Ishikawa (cell line): ENCODE measurements around the gene PSMD13.

Experiments used
- CEBPB ChIP-seq: IDR thresholded peaks from 2 replicates; pipeline ENCODE4 v1.6.1; 2012
- EGR1 ChIP-seq: IDR thresholded peaks from 2 replicates; pipeline ENCODE4 v1.6.1; 2012
- EP300 ChIP-seq: IDR thresholded peaks from 2 replicates; pipeline ENCODE4 v1.6.1; 2012; ENCODE audit warnings: borderline replicate concordance
- FOXM1 ChIP-seq: IDR thresholded peaks from 2 replicates; pipeline ENCODE4 v1.6.1; 2012; ENCODE audit warnings: low read depth, borderline replicate concordance
- MAX ChIP-seq: IDR thresholded peaks from 2 replicates; pipeline ENCODE4 v1.6.1; 2012
- RAD21 ChIP-seq: IDR thresholded peaks from 2 replicates; pipeline ENCODE4 v1.6.1; 2012; ENCODE audit warnings: low read depth
- REST ChIP-seq: IDR thresholded peaks from 2 replicates; pipeline ENCODE4 v1.6.1; 2012; ENCODE audit warnings: low read depth, mild to moderate bottlenecking
- TCF12 ChIP-seq: IDR thresholded peaks from 2 replicates; pipeline ENCODE4 v1.6.1; 2012; ENCODE audit warnings: low read depth
- TEAD4 ChIP-seq: IDR thresholded peaks from 2 replicates; pipeline ENCODE4 v1.6.1; 2012
- YY1 ChIP-seq: IDR thresholded peaks from 2 replicates; pipeline ENCODE4 v1.6.1; 2012; ENCODE audit warnings: low read depth
- TF ChIP-seq, protein P1 (sequence below): IDR thresholded peaks from 2 replicates; pipeline ENCODE4 v1.6.1; 2012

DNA sequence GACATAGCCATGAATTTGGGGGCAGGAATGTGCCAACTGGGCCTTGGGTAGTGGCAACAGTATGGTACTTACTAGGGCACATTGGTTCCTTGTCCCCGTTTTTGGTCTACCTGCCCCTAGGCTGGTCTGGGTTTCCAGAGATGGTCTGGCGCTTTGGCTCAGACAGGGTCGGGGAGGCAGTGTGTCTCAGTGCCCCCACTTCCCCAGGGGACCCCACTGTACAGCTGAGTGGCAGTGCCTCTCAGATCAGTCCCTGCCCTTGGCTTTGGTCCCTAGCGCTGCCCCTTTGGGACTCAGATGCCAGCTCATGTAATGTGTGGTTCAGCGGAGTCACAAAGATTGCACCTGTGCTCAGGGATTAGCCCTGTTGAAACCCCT is 26.0 kb upstream of the PSMD13 start:
- TF ChIP-seq REST: no peak
- no peak for TF ChIP-seq CEBPB
- TF ChIP-seq TEAD4: no peak
- TF ChIP-seq YY1: no peak
- no peak for TF ChIP-seq RAD21
- TF ChIP-seq EGR1: no peak
- TF ChIP-seq EP300: no peak
- TF ChIP-seq MAX: no peak
- TF ChIP-seq, protein P1, sequence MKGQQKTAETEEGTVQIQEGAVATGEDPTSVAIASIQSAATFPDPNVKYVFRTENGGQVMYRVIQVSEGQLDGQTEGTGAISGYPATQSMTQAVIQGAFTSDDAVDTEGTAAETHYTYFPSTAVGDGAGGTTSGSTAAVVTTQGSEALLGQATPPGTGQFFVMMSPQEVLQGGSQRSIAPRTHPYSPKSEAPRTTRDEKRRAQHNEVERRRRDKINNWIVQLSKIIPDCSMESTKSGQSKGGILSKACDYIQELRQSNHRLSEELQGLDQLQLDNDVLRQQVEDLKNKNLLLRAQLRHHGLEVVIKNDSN: no peak
- TF ChIP-seq FOXM1: no peak
- no peak for TF ChIP-seq TCF12
